CD8-positive, alpha-beta memory T cell (primary cell): Measurements from ENCODE around the gene DLG5. TPM values are rescaled to one million over a fixed set of nuclear protein-coding genes. Genes with fewer than 3 reads are reported as not detected.
"Not testable (repeated sequence)": the region's sequence is repeated elsewhere in the genome, so short reads cannot be mapped to it uniquely, and the experiment has no call there.

Experiments
- CTCF ChIA-PET: fragments of 350-600 bp; sonication (Branson Sonifier 250); formaldehyde crosslinking; loops from one replicate; lab custom pipeline; 2021; ENCODE audit warnings: antibody characterized with exemption; lab: Charles Lee
- POLR2A ChIA-PET: fragments of 350-600 bp; sonication (Branson Sonifier 250); formaldehyde crosslinking; loops from one replicate; lab custom pipeline; 2021; ENCODE audit warnings: antibody characterized with exemption; lab: Charles Lee
- DNase-seq, 5 donors: peaks; one replicate each; pipeline versions ENCODE4 v3.0.0 to v3.0.0-alpha.2; 2020 to 2022; ENCODE audit warnings: mixed read lengths in 1 of 5
- H3K27ac ChIP-seq: one replicate; pipeline ENCODE4 v1.7.0; 2013; ENCODE audit warnings: low read depth, mild to moderate bottlenecking, low read length, moderate library complexity
- H3K27me3 ChIP-seq: 2 replicates; pipeline ENCODE4 v1.7.0; 2013; ENCODE audit warnings: low read length, mild to moderate bottlenecking; ENCODE audit not compliant: insufficient read depth, poor library complexity, severe bottlenecking
- H3K36me3 ChIP-seq: 2 replicates; pipeline ENCODE4 v1.7.0; 2013; ENCODE audit warnings: mild to moderate bottlenecking, low read length, moderate library complexity; ENCODE audit not compliant: insufficient read depth
- H3K4me1 ChIP-seq: 2 replicates; pipeline ENCODE4 v1.7.0; 2013; ENCODE audit warnings: mild to moderate bottlenecking, low read length, moderate library complexity; ENCODE audit not compliant: insufficient read depth
- H3K4me3 ChIP-seq: 2 replicates; pipeline ENCODE4 v1.7.0; 2013; ENCODE audit warnings: mild to moderate bottlenecking, low read length
- H3K9me3 ChIP-seq: 2 replicates; pipeline ENCODE4 v1.7.0; 2013; ENCODE audit warnings: mild to moderate bottlenecking, low read length
- H3K27ac Mint-ChIP-seq, 8 donors: one replicate each; pipeline ENCODE4 v1.8.0; 2020 to 2021; ENCODE audit warnings: mixed read lengths in 8 of 8, mild to moderate bottlenecking in 6 of 8, inconsistent platforms in 3 of 8, moderate library complexity in 3 of 8
- H3K27me3 Mint-ChIP-seq, 2 donors: one replicate each; pipeline ENCODE4 v1.8.0; 2020 to 2021; ENCODE audit warnings: mixed read lengths in 2 of 2, mild to moderate bottlenecking in 1 of 2, moderate library complexity in 1 of 2
- H3K36me3 Mint-ChIP-seq, 3 donors: one replicate each; pipeline ENCODE4 v1.8.0; 2020 to 2021; ENCODE audit warnings: mixed read lengths in 3 of 3, inconsistent platforms in 1 of 3, mild to moderate bottlenecking in 1 of 3
- H3K4me1 Mint-ChIP-seq, 3 donors: one replicate each; pipeline ENCODE4 v1.8.0; 2020 to 2021; ENCODE audit warnings: mixed read lengths in 3 of 3, inconsistent platforms in 1 of 3, mild to moderate bottlenecking in 1 of 3
- H3K4me3 Mint-ChIP-seq, 7 donors: one replicate each; pipeline ENCODE4 v1.8.0; 2020 to 2021; ENCODE audit warnings: mixed read lengths in 7 of 7, mild to moderate bottlenecking in 6 of 7, moderate library complexity in 4 of 7, inconsistent platforms in 2 of 7
- H3K9me3 Mint-ChIP-seq, 5 donors: one replicate each; pipeline ENCODE4 v1.8.0; 2020 to 2022; ENCODE audit warnings: mixed read lengths in 5 of 5, mild to moderate bottlenecking in 3 of 5, moderate library complexity in 2 of 5, inconsistent platforms in 1 of 5
- polyA plus RNA-seq: library from polyadenylated mRNA; unstranded; fragments of 300-500 nt; fragmentation: Illumina TruSeq; gene quantifications from one replicate; pipeline ENCODE4 v1.2.3, GENCODE V29; 2021
- total RNA-seq, 2 experiments: library from RNA; stranded (reverse); gene quantifications; one replicate each; pipeline ENCODE4 v1.2.3, GENCODE V29; 2021

The DLG5 gene
- total and polyA plus RNA-seq, 3 experiments from 2014 or later, result 1.1 to 2.1 (median 1.7) TPM

- CTCF ChIA-PET, result no interaction called here
- Histone ChIP-seq H3K4me3 (no peak overlapping the region), H3K9me3 (peaks cover 4% of the 10 kb centered on the region), H3K27ac (no peak overlapping the region), H3K27me3 (no peaks in the 10 kb centered on the region), H3K4me1 (no peaks in the 10 kb centered on the region), H3K36me3 (no peaks in the 10 kb centered on the region)
- POLR2A ChIA-PET, result no interaction called here
- Mint-ChIP-seq H3K27ac (no peak overlapping the region), H3K36me3 (peaks cover 0 to 7% (median 2%) of the 10 kb centered on the region in 3 donors), H3K27me3 (peaks cover 3 to 4% of the 10 kb centered on the region in 2 donors), H3K9me3 (peaks cover 8 to 12% (median 10%) of the 10 kb centered on the region in 5 donors), H3K4me1 (peaks cover 4 to 10% (median 7%) of the 10 kb centered on the region in 3 donors), H3K4me3 (no peak overlapping the region)
- no peak for DNase-seq
Measured at GRCh38 chr10:77771851-77772250, 154.7 kb downstream of the DLG5 start.

GRCh38 chr10:77771450-77771849 lies 155.1 kb downstream of the DLG5 start:
- Mint-ChIP-seq H3K4me1 (peaks cover 4 to 10% (median 7%) of the 10 kb centered on the region in 3 donors), H3K4me3 (no peak overlapping the region), H3K9me3 (peaks cover 5 to 8% (median 7%) of the 10 kb centered on the region in 5 donors), H3K27me3 (peaks cover 3 to 4% of the 10 kb centered on the region in 2 donors), H3K36me3 (peaks cover 0 to 5% (median 2%) of the 10 kb centered on the region in 3 donors), H3K27ac (no peak overlapping the region)
- no peak for DNase-seq
- Histone ChIP-seq H3K27ac (no peak overlapping the region), H3K4me1 (no peaks in the 10 kb centered on the region), H3K36me3 (no peaks in the 10 kb centered on the region), H3K4me3 (no peak overlapping the region), H3K27me3 (no peaks in the 10 kb centered on the region), H3K9me3 (peaks cover 4% of the 10 kb centered on the region)
- CTCF ChIA-PET, result no interaction called here
- POLR2A ChIA-PET, result no interaction called here

GRCh38 chr10:77770868-77771175 lies 155.7 kb downstream of the DLG5 start:
- DNase-seq, result no peak
- POLR2A ChIA-PET, result no interaction called here
- no peaks in the 10 kb centered on the region for H3K36me3 ChIP-seq
- no peaks in the 10 kb centered on the region for H3K27me3 ChIP-seq
- peaks cover 3% of the 10 kb centered on the region for H3K9me3 ChIP-seq
- H3K27ac ChIP-seq, result no peak overlapping the region
- CTCF ChIA-PET, result no interaction called here
- H3K36me3 Mint-ChIP-seq, result no peaks in the 10 kb centered on the region
- H3K4me3 ChIP-seq, result no peak overlapping the region
- H3K9me3 Mint-ChIP-seq, result peaks cover 0 to 3% (median under 1%) of the 10 kb centered on the region in 5 donors
- H3K4me3 Mint-ChIP-seq, result peak overlapping the region in 1 of 7 donors; percentile 75
- H3K27me3 Mint-ChIP-seq, result peaks cover 3 to 4% of the 10 kb centered on the region in 2 donors
- H3K27ac Mint-ChIP-seq, result no peak overlapping the region
- peaks cover 4 to 10% (median 7%) of the 10 kb centered on the region in 3 donors for H3K4me1 Mint-ChIP-seq
- H3K4me1 ChIP-seq, result no peaks in the 10 kb centered on the region

- Mint-ChIP-seq H3K27ac (no peak overlapping the region), H3K36me3 (no peaks in the 10 kb centered on the region), H3K4me3 (peak overlapping the region in 1 of 7 donors; percentile 75), H3K27me3 (peaks cover 3 to 4% of the 10 kb centered on the region in 2 donors), H3K9me3 (no peaks in the 10 kb centered on the region), H3K4me1 (peaks cover 4 to 10% (median 7%) of the 10 kb centered on the region in 3 donors)
- H3K4me3 ChIP-seq, result no peak overlapping the region
- DNase-seq, result no peak
- no peaks in the 10 kb centered on the region for H3K36me3 ChIP-seq
- CTCF ChIA-PET, result no interaction called here
- H3K27ac ChIP-seq, result no peak overlapping the region
- H3K27me3 ChIP-seq, result no peaks in the 10 kb centered on the region
- no peaks in the 10 kb centered on the region for H3K4me1 ChIP-seq
- no peaks in the 10 kb centered on the region for H3K9me3 ChIP-seq
- POLR2A ChIA-PET, result no interaction called here
Measured at GRCh38 chr10:77770081-77770867, 156.3 kb downstream of the DLG5 start.

GRCh38 chr10:77768039-77768438 lies 158.5 kb downstream of the DLG5 start:
- Histone ChIP-seq H3K27ac (no peak overlapping the region), H3K36me3 (no peaks in the 10 kb centered on the region), H3K9me3 (no peaks in the 10 kb centered on the region), H3K4me1 (no peaks in the 10 kb centered on the region), H3K27me3 (no peaks in the 10 kb centered on the region), H3K4me3 (no peak overlapping the region)
- Mint-ChIP-seq H3K4me3 (no peak overlapping the region), H3K4me1 (peaks cover 3 to 9% (median 6%) of the 10 kb centered on the region in 3 donors), H3K27ac (peak overlapping the region in 1 of 8 donors; percentile 19), H3K27me3 (peaks cover 3 to 4% of the 10 kb centered on the region in 2 donors), H3K36me3 (no peaks in the 10 kb centered on the region), H3K9me3 (no peaks in the 10 kb centered on the region)
- POLR2A ChIA-PET, result no interaction called here
- DNase-seq, result no peak
- CTCF ChIA-PET, result interaction anchor here (1.2 kb wide), 1 partner anchor 55 kb away, joined by 3 read pairs; no protein-coding TSS in a partner anchor

GRCh38 chr10:77763453-77764430 lies 162.8 kb downstream of the DLG5 start:
- Histone ChIP-seq H3K36me3 (no peaks in the 10 kb centered on the region), H3K4me3 (no peak overlapping the region), H3K27ac (no peak overlapping the region), H3K4me1 (no peaks in the 10 kb centered on the region), H3K27me3 (no peaks in the 10 kb centered on the region), H3K9me3 (no peaks in the 10 kb centered on the region)
- ChIA-PET POLR2A (no interaction called here), CTCF (no interaction called here)
- no peak overlapping the region for H3K27ac Mint-ChIP-seq
- no peak overlapping the region for H3K4me3 Mint-ChIP-seq
- H3K4me1 Mint-ChIP-seq, result no peaks in the 10 kb centered on the region
- H3K36me3 Mint-ChIP-seq, result no peaks in the 10 kb centered on the region
- H3K9me3 Mint-ChIP-seq, result no peaks in the 10 kb centered on the region
- DNase-seq, result no peak
- H3K27me3 Mint-ChIP-seq, result peaks cover 2% of the 10 kb centered on the region in 2 donors

- DNase-seq, H3K9me3 ChIP-seq, H3K36me3 ChIP-seq, H3K4me3 ChIP-seq, H3K4me1 Mint-ChIP-seq, CTCF ChIA-PET, H3K27me3 ChIP-seq, H3K4me1 ChIP-seq, H3K4me3 Mint-ChIP-seq, H3K27ac ChIP-seq, H3K9me3 Mint-ChIP-seq, H3K36me3 Mint-ChIP-seq, POLR2A ChIA-PET: not testable (repeated sequence)
- Mint-ChIP-seq H3K27me3 (peaks cover 7 to 24% of the 10 kb centered on the region in 2 donors), H3K27ac (peak overlapping the region in 1 of 8 donors; percentile 31)
Measured at GRCh38 chr10:77758406-77758805, 168.1 kb downstream of the DLG5 start.
